DOHH2 (cell line): ENCODE measurements around the gene GNGT1.

ENCODE experiments used
- CTCF ChIP-seq: fragments of 200-600 bp; sonication (generic); IDR thresholded peaks from one replicate; pipeline ENCODE4 v1.5.1; 2014; ENCODE audit warnings: antibody characterized with exemption, mild to moderate bottlenecking, low read depth, low read length; ENCODE audit not compliant: poor library complexity, severe bottlenecking
- EZH2phosphoT487 ChIP-seq: fragments of 200-600 bp; sonication (generic); IDR thresholded peaks from 2 replicates; pipeline ENCODE4 v1.6.1; 2017; ENCODE audit warnings: borderline replicate concordance, mild to moderate bottlenecking, antibody characterized with exemption, low read length, moderate library complexity, mixed read lengths

GRCh38 chr7:93935102-93935501 is 28.7 kb downstream of the GNGT1 start:
- TF ChIP-seq CTCF (no peak), EZH2phosphoT487 (no peak)
